Eye (tissue), 1 donor: ENCODE data around the gene PLD2.
"Not testable (repeated sequence)": the region's sequence is repeated elsewhere in the genome, so short reads cannot be mapped to it uniquely, and the experiment has no call there.

Source experiments
- DNase-seq: peaks from one replicate; pipeline ENCODE4 v3.0.0-alpha.2; 2015

The PLD2 gene

GRCh38 chr17:4859816-4860625, 53.1 kb downstream of the PLD2 start:
- DNase-seq: no peak

DNA sequence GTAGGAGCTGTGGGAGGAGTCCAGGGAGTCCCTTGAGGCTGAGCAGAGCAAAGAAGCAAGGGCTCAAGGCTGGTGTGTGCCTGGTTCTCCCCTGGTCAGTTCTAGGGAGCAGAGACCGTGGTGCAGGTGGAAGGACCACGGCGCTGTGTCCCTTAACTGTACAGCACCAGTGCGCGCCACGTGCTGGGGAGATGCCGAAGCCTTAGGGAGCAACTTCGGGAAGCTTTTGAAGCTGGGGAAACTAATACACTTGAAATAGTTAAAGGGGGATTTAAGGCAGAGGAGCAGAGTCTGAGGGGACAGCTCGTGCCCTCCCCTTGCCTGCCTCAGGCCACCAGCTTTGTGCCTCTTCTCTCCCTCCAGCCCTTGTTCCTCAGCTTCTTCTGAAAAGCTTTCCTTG, 53.7 kb downstream of the PLD2 start:
- DNase-seq: no peak

DNA sequence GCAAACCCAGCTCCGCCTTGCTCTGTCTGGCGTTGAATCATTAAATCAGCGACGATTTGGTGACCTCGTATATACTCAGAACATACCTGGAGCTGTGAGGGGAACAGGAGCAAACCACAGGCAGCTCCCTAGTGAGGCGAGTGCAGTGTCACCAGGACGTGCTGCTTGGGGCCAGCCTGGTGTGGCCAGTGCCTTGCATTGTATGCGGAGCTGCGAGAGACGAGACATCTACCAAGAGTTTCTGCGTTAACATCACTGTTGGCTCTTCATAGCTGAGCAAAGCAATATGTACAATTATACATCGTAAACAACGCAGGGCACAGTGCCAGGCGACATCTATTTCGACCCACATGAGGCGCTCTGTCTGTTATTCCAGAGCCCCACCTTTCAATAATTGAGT, 54.1 kb downstream of the PLD2 start:
- no peak for DNase-seq

DNA sequence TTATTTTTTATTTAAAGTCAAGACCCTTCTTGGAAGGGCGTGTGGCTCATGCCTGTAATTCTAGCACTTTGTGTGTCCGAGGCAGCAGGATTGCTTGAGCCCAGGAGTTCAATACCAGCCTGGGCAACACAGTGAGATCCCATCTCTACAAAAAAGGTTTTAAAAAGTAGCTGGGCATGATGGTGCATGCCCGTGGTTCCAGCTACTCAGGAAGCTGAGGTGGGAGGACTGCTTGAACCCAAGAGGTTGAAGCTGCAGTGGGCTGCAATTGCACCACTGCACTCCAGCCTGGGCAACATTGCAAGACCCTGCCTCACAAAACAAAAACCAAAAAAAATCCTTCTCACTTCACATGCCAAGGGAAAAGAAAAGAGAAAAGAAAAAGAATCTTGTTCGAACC, 55.8 kb downstream of the PLD2 start:
- no peak for DNase-seq

DNA sequence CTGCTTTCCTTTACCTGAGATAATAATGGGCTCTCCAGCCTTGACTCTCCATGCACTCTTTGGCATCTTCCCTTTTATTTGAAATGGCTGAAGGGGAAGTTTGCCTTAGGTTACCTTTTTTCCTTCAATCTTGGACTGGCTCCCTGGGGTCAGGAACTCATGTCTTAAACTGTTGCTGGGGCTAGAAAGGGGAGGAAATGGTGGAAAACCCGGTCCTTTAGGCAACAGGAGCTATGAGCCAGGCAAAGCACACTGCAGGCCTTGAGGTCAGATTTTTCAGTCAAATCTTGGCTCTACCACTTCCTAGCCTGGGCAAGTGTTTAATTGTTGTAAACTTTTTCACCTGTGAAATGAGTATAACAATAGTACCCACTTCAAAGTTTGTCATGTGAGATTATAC, 56.4 kb downstream of the PLD2 start:
- DNase-seq: no peak

- not testable (repeated sequence) for DNase-seq
These were observed 60.6 kb downstream of the PLD2 start for GRCh38 chr17:4867535-4867934.

DNA sequence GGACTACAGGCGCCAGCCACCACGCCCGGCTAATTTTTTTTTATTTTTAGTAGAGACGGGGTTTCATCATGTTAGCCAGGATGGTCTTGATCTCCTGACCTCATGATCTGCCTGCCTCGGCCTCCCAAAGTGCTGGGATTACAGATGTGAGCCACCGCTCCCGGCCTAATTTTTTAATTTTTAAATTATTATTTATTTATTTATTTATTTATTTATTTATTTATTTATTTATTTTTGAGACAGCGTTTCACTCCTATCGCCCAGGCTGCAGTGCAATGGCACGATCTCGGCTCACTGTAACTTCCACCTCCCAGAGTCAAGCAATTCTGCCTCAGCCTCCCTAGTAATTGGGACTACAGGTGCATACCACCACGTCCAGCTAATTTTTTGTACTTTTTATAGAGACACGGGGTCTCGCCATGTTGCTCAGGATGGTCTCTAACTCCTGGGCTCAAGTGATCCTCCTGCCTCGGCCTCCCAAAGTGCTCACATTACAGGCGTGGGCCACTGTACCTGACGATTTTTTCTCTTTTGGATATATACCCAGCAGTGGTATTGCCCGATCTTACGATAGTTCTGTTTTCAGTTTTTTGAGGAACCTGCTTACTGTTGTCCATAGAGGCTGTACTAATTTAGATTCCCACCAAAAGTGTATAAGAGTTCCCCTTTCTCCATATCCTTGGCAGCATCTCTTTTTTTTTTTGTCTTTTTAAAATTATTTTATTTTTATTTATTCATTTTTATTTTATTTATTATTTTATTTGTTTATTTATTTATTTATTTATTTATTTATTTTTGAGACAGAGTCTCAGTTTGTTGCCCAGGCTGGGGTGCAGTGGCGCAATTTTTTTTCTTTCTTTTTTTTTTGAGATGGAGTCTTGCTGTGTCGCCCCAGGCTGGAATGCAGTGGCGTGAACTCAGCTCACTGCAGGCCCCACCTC, 62.4 kb downstream of the PLD2 start:
- DNase-seq: not testable (repeated sequence)

DNA sequence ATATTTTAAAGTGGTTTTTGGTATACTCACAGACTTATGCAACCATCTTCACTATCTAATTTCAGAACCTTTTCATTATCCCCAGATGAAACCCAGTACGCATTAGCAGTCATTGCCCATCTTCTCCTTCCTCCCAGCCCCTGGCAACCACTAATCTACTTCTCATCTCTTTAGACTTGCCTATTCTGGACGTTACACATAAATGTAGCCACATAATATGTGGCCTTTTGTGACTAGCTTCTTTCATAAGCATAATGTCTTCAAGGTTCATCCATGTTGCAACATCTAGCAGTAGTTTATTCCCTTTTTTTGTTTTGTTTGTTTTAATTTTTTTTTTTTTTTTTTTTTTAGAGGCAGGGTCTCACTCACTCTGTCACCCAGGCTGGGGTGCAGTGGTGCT, 63.9 kb downstream of the PLD2 start:
- no peak for DNase-seq

DNA sequence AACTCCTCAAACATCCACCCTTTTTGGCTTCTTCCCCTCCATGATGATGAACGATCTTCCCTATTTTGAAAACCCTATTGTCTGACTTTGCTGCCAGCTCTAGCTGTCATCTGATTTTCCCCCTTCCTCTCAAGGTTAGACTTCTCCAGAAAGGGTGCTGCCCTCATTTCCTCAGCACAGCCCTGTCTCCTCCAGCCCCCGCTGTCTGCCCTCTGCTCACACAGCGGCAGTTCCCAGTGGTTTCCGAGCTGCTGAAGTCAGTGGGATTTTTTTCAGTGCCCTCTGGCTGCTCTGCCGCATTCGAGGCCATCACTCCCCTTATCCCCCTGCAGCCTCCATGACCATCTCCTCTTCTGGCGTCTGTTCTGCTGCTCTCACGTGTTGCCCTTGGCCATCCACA, 65.8 kb downstream of the PLD2 start:
- no peak for DNase-seq
